GM18520 (cell line): ENCODE measurements around the gene ST8SIA5.
"Not testable (repeated sequence)": the region's sequence is repeated elsewhere in the genome, so short reads cannot be mapped to it uniquely, and the experiment has no call there.

Experiments used
- ATAC-seq: cut with Tn5 transposase; IDR thresholded peaks from one replicate; pipeline ENCODE4 v1.9.1; 2021; ENCODE audit not compliant: unreplicated experiment

ST8SIA5 gene

GRCh38 chr18:46756559-46757201 lies at the start of gene ST8SIA5:
ST8SIA5 (minus strand) TSS chr18:46757053; CDS start chr18:46756508, 545 bp downstream.
- no peak for ATAC-seq

GRCh38 chr18:46795945-46796344 lies 39.1 kb upstream of the ST8SIA5 start:
- ATAC-seq, result not testable (repeated sequence)

- no peak for ATAC-seq
Measured at GRCh38 chr18:46794607-46795006, 37.8 kb upstream of the ST8SIA5 start.

GRCh38 chr18:46793565-46793964 lies 36.7 kb upstream of the ST8SIA5 start:
- no peak for ATAC-seq

GRCh38 chr18:46789088-46789487 lies 32.2 kb upstream of the ST8SIA5 start:
- ATAC-seq, result no peak

GRCh38 chr18:46787674-46788073 lies 30.8 kb upstream of the ST8SIA5 start:
- no peak for ATAC-seq

GRCh38 chr18:46772357-46772756 lies 15.5 kb upstream of the ST8SIA5 start:
- ATAC-seq, result no peak

GRCh38 chr18:46771141-46771540 lies 14.3 kb upstream of the ST8SIA5 start:
- ATAC-seq, result no peak

- ATAC-seq, result no peak
Measured at GRCh38 chr18:46770708-46771107, 13.9 kb upstream of the ST8SIA5 start.

- ATAC-seq, result no peak
Measured at GRCh38 chr18:46768166-46768921, 11.5 kb upstream of the ST8SIA5 start.

GRCh38 chr18:46767217-46767616 lies 10.4 kb upstream of the ST8SIA5 start:
- no peak for ATAC-seq

- no peak for ATAC-seq
Measured at GRCh38 chr18:46764586-46764985, 7.7 kb upstream of the ST8SIA5 start.

- no peak for ATAC-seq
Measured at GRCh38 chr18:46761059-46761769, 4.4 kb upstream of the ST8SIA5 start.

GRCh38 chr18:46759890-46760289 lies 3.0 kb upstream of the ST8SIA5 start:
- no peak for ATAC-seq

- ATAC-seq, result no peak
Measured at GRCh38 chr18:46756025-46756558, 761 bp downstream of the ST8SIA5 start.

GRCh38 chr18:46755315-46756024 lies 1.4 kb downstream of the ST8SIA5 start:
- ATAC-seq, result no peak

- no peak for ATAC-seq
Measured at GRCh38 chr18:46754661-46755292, 2.1 kb downstream of the ST8SIA5 start.

- ATAC-seq, result peak; percentile 43
Measured at GRCh38 chr18:46754188-46754587, 2.7 kb downstream of the ST8SIA5 start.

GRCh38 chr18:46751882-46752281 lies 5.0 kb downstream of the ST8SIA5 start:
- ATAC-seq, result no peak

- ATAC-seq, result no peak
Measured at GRCh38 chr18:46750626-46751025, 6.2 kb downstream of the ST8SIA5 start.

GRCh38 chr18:46748466-46748865 lies 8.4 kb downstream of the ST8SIA5 start:
- no peak for ATAC-seq
